Liver (tissue), 9 donors: ENCODE results near the gene BFSP1. TPM values are rescaled to one million over a fixed set of nuclear protein-coding genes. Genes with fewer than 3 reads are reported as not detected.

ENCODE experiments used
- DNase-seq: peaks from one replicate; pipeline ENCODE4 v3.0.0-alpha.2; 2017; ENCODE audit warnings: low spot score
- H3K27ac ChIP-seq, 2 donors: one replicate each; pipeline ENCODE4 v1.7.0; 2013; ENCODE audit warnings: inconsistent platforms in 2 of 2, low read length in 2 of 2, control low read depth in 1 of 2, low read depth in 1 of 2, mild to moderate bottlenecking in 1 of 2
- H3K27me3 ChIP-seq, 4 donors: one replicate each; pipeline versions ENCODE4 v1.6.1 to v1.7.0; 2013; ENCODE audit warnings: low read length in 3 of 4, inconsistent platforms in 1 of 4, mild to moderate bottlenecking in 1 of 4, moderate library complexity in 1 of 4; ENCODE audit not compliant: control insufficient read depth in 4 of 4, insufficient read depth in 4 of 4
- H3K36me3 ChIP-seq, 4 donors: one replicate each; pipeline versions ENCODE4 v1.6.1 to v1.7.0; 2013; ENCODE audit warnings: low read length in 3 of 4, mild to moderate bottlenecking in 3 of 4, low read depth in 1 of 4, moderate library complexity in 1 of 4; ENCODE audit not compliant: control insufficient read depth in 4 of 4, insufficient read depth in 3 of 4
- H3K4me1 ChIP-seq, 4 donors: one replicate each; pipeline versions ENCODE4 v1.6.1 to v1.7.0; 2013; ENCODE audit warnings: low read length in 3 of 4, mild to moderate bottlenecking in 3 of 4, moderate library complexity in 1 of 4; ENCODE audit not compliant: control insufficient read depth in 4 of 4, insufficient read depth in 4 of 4
- H3K4me3 ChIP-seq, 3 donors: one replicate each; pipeline versions ENCODE4 v1.6.1 to v1.7.0; 2013; ENCODE audit warnings: low read length in 3 of 3, control low read depth in 1 of 3, low read depth in 1 of 3, mild to moderate bottlenecking in 1 of 3
- H3K9ac ChIP-seq, 2 donors: one replicate each; pipeline ENCODE4 v1.7.0; 2013; ENCODE audit warnings: low read length in 2 of 2, mild to moderate bottlenecking in 2 of 2, moderate library complexity in 2 of 2, control low read depth in 1 of 2, low read depth in 1 of 2
- H3K9me3 ChIP-seq, 4 donors: one replicate each; pipeline versions ENCODE4 v1.6.1 to v1.7.0; 2013; ENCODE audit warnings: low read length in 3 of 4; ENCODE audit not compliant: control insufficient read depth in 4 of 4
- ATF3 ChIP-seq: IDR thresholded peaks from 2 replicates; pipeline ENCODE4 v1.6.1; 2016; ENCODE audit warnings: antibody characterized with exemption
- CTCF ChIP-seq: fragments of 150-350 bp; IDR thresholded peaks from 2 replicates; pipeline ENCODE4 v1.5.1; 2017; ENCODE audit warnings: improper control_type of control experiment, low read depth, low read length; ENCODE audit not compliant: missing input control
- EGR1 ChIP-seq, 2 donors: IDR thresholded peaks; 2 replicates each; pipeline ENCODE4 v1.6.1; 2016 to 2018; ENCODE audit warnings: antibody characterized with exemption in 2 of 2, low read depth in 2 of 2
- FOXA1 ChIP-seq: IDR thresholded peaks from 2 replicates; pipeline ENCODE4 v1.6.1; 2016; ENCODE audit warnings: antibody characterized with exemption
- FOXA2 ChIP-seq: IDR thresholded peaks from 2 replicates; pipeline ENCODE4 v1.6.1; 2016; ENCODE audit warnings: antibody characterized with exemption
- GABPA ChIP-seq, 2 donors: IDR thresholded peaks in 1 of 2; conservative IDR thresholded peaks in 1 of 2; 2 replicates each; pipeline ENCODE4 v1.6.1; 2016; ENCODE audit warnings: antibody characterized with exemption in 2 of 2, mild to moderate bottlenecking in 1 of 2, moderate library complexity in 1 of 2
- HNF4A ChIP-seq, 2 donors: conservative IDR thresholded peaks; 2 replicates each; pipeline ENCODE4 v1.6.1; 2016; ENCODE audit warnings: antibody characterized with exemption in 2 of 2, mild to moderate bottlenecking in 2 of 2
- HNF4G ChIP-seq: IDR thresholded peaks from 2 replicates; pipeline ENCODE4 v1.6.1; 2016; ENCODE audit warnings: antibody characterized with exemption
- JUND ChIP-seq, 2 donors: IDR thresholded peaks; 2 replicates each; pipeline ENCODE4 v1.6.1; 2016; ENCODE audit warnings: antibody characterized with exemption in 2 of 2
- MAX ChIP-seq: IDR thresholded peaks from 2 replicates; pipeline ENCODE4 v1.6.1; 2016; ENCODE audit warnings: antibody characterized with exemption
- REST ChIP-seq: IDR thresholded peaks from 2 replicates; pipeline ENCODE4 v1.6.1; 2016; ENCODE audit warnings: antibody characterized with exemption, mild to moderate bottlenecking
- RXRA ChIP-seq, 2 donors: IDR thresholded peaks; 2 replicates each; pipeline ENCODE4 v1.6.1; 2017 to 2018; ENCODE audit warnings: antibody characterized with exemption in 2 of 2, mild to moderate bottlenecking in 1 of 2
- SP1 ChIP-seq: IDR thresholded peaks from 2 replicates; pipeline ENCODE4 v1.6.1; 2018; ENCODE audit warnings: antibody characterized with exemption, mild to moderate bottlenecking
- TAF1 ChIP-seq: conservative IDR thresholded peaks from 2 replicates; pipeline ENCODE4 v1.6.1; 2016; ENCODE audit warnings: antibody characterized with exemption, mild to moderate bottlenecking
- ZBTB33 ChIP-seq: IDR thresholded peaks from 2 replicates; pipeline ENCODE4 v1.6.1; 2016; ENCODE audit warnings: antibody characterized with exemption
- WGBS: extraction: QIAGEN DNeasy Blood & Tissue Kit; methylation state at CpG from one replicate; pipeline ENCODE4 v1.1.7; 2013; 5-methylcytosine and 5-hydroxymethylcytosine counted together
- polyA plus RNA-seq, 2 donors: library from polyadenylated mRNA; stranded (reverse) in 1 of 2; unstranded in 1 of 2; fragments of 200-250 nt in 1 of 2; fragments of >200 nt in 1 of 2; fragmentation: Nextera tagmentation in 1 of 2; extraction: Ambion mirVana in 1 of 2; gene quantifications; one replicate each; pipeline versions ENCODE4 v1.2.1 to v1.2.3, GENCODE V29; 2013 to 2015
- total RNA-seq, 2 donors: library from RNA; depleted of rRNA; stranded (reverse); fragments of >200 nt; gene quantifications; one replicate each; pipeline ENCODE4 v1.2.3, GENCODE V29; 2014
- donor health status: healthy.
- donor health status: healthy.
- donor health status: healthy.
- donor health status: healthy.
- donor health status: healthy.

The BFSP1 gene
- total and polyA plus RNA-seq, 4 donors, result 0.14 to 0.28 (median 0.21) TPM

GRCh38 chr20:17518339-17519052, 12.7 kb downstream of the BFSP1 start (continued):
- no peak for TF ChIP-seq ZBTB33
- TF ChIP-seq ATF3, result no peak

GRCh38 chr20:17515053-17515452, 16.1 kb downstream of the BFSP1 start:
- WGBS, result 49% methylated on average over 3 of the region's 3 CpGs
- H3K4me1 ChIP-seq, result peaks cover 0 to 3% (median 0%) of the 10 kb centered on the region in 4 donors
- H3K27ac ChIP-seq, result no peak overlapping the region
- no peak overlapping the region for H3K4me3 ChIP-seq
- no peaks in the 10 kb centered on the region for H3K9me3 ChIP-seq
- no peak for DNase-seq
- H3K27me3 ChIP-seq, result no peaks in the 10 kb centered on the region
- H3K36me3 ChIP-seq, result no peaks in the 10 kb centered on the region
- TF ChIP-seq RXRA (IDR thresholded peaks at IDR 0.05), result no peak
- TF ChIP-seq SP1, result no peak
- TF ChIP-seq HNF4A (conservative IDR thresholded peaks at IDR 0.05), result no peak
- TF ChIP-seq ZBTB33, result no peak
- no peak for TF ChIP-seq FOXA2
- no peak for TF ChIP-seq ATF3
- no peak for TF ChIP-seq JUND (IDR thresholded peaks at IDR 0.05)
- no peak for TF ChIP-seq CTCF
- TF ChIP-seq TAF1, result no peak
- no peak for TF ChIP-seq FOXA1
- TF ChIP-seq REST, result no peak
- TF ChIP-seq EGR1 (IDR thresholded peaks at IDR 0.05; ENCODE audit: low read depth in 2 of 2), result no peak
- no peak for TF ChIP-seq GABPA (IDR thresholded peaks at IDR 0.05 in 1 of 2, conservative IDR thresholded peaks at IDR 0.05 in 1 of 2)
- TF ChIP-seq MAX, result no peak
- no peak for TF ChIP-seq HNF4G
- H3K9ac ChIP-seq, result no peak overlapping the region
